Measurements from ENCODE around the gene TMEM161A.
"Not testable (repeated sequence)": the region's sequence is repeated elsewhere in the genome, so short reads cannot be mapped to it uniquely, and the experiment has no call there.

The TMEM161A gene

DNA sequence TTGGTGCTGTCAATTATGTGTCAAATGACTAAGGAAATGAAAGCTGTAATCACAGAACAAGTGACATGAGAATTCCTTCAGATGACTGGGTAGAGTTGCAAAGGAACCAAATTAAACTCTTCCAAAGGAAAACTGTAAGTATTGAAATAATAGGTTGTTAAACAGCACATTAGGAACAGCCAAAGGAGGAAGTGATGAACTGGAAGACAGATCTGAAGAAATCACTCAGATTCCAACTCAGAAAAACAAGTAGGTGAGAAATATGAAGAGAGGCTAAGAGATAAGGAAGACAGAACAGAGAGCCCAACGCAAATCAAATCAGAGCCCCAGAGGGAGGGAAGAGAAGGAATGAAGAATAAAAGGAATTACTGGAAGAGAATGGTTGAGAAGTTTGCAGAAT, 15.4 kb downstream of the TMEM161A start:
- DNase-seq (ENCODE audit: low spot score), result no peak

- no peak for DNase-seq (ENCODE audit: low spot score)
Observed at GRCh38 chr19:19121371-19121770, 16.9 kb downstream of the TMEM161A start.

DNA sequence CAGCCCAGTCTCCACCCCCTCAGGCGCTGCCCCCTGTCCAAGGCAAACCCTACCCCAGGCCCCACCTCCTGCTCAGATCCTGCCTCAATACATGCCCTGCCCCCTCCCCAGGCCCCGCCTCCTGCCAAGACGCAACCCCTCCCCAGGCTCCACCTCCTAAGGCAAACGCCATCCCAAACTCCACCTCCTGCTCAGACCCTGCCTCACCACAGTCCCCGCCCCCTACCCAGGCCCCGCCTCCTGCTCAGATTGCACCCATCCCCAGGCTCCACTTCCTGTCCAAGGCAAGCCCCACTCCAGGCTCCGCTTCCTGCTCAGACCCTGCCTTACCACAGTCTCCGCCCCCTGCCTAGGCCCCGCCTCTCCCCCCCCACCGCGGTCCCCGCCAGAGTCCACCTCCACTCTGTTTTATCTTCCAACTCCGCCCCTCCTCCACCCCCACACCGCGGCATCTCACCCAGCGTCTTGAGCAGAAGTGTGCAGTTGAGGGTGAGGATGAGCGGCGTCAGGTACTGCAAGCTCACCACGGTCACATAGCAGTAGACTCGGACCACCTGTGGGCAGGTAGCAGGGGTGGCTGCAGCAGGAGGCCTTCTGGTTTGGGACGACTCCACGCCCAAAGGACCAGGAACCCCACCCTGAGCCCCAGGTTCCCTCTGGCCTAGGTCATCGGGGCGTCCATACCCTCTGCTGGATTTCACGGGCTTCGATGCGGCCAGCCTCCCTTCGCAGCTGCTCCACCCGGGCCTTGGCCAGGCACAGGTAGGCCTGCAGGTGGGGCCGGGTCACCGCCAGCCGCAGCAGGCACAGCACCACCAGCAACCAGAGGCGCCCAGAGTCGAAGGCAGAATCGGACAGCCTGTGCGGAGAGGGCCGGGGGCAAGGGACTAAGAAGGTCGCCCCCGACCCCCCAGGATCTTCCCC, 17.7 kb downstream of the TMEM161A start:
- peak; percentile 49 for DNase-seq (ENCODE audit: low spot score)

GRCh38 chr19:19119325-19120237, 18.7 kb downstream of the TMEM161A start:
- no peak for DNase-seq (ENCODE audit: low spot score)

- no peak for DNase-seq (ENCODE audit: low spot score)
Observed at GRCh38 chr19:19115954-19116353, 22.3 kb downstream of the TMEM161A start.

DNA sequence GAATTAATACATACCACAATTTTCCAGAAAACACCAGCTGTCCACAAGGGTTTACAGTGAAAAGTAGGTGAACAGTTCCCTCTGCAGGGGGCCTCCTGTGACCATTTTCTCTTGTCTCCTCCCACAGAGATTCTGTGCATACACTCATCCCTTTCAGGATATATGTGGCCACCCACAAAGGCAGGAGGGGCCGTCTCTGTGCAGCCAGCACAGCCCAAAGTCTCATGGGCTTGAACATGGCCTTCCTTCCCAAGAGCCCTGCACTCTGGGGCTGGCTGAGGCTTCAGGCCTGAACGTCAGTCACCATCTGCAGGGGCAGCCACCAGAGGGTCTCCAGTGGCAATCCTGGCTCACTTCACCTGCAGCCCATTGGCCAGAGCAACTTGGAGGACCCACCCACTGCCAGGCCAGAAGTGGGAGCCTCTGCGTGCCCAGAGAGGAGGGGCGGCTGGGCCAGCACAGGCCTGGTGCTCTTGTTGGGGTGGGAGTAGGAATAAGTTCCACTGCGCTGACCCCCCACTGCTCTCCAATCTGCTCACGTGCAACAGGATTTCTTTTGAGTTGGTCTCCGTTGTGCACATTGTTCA, 25.1 kb downstream of the TMEM161A start:
- DNase-seq (ENCODE audit: low spot score), result peak; percentile 77

- no peak for DNase-seq (ENCODE audit: low spot score)
Observed at GRCh38 chr19:19111967-19112580, 26.2 kb downstream of the TMEM161A start.

DNA sequence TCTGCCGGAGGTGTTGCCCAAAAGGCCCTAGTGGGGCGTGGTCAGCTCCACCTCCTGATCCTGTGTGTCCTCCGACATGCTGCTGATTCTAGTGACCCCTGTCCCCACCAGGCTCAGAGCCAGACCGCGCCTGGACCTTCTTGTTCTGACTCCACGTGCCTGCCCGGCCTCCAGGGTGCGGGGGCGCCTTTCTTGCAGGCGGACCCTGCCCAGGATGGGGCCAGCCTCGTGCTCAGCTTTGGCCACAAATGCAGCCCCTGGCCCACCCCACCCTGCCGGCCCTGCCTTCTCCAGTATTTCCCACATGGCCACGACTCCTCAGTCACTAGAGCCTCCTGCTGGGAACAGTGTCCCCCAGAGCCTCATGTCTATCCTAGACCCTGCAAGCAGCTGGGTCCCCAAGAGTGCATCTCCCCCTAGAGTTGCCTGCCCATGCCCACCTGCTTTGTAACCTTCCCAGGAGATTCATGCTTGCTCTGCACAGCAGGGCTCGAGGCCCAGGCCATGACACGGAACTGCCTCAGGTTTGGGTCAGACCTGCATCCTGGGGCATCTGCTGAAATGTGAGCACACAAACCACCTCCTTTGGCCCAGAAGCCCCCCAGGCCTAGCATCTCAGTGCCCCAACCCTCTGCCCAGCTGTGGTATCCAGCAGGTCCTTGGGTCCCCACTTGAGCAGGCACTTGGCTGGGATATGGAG, 27.0 kb downstream of the TMEM161A start:
- DNase-seq (ENCODE audit: low spot score), result no peak

DNA sequence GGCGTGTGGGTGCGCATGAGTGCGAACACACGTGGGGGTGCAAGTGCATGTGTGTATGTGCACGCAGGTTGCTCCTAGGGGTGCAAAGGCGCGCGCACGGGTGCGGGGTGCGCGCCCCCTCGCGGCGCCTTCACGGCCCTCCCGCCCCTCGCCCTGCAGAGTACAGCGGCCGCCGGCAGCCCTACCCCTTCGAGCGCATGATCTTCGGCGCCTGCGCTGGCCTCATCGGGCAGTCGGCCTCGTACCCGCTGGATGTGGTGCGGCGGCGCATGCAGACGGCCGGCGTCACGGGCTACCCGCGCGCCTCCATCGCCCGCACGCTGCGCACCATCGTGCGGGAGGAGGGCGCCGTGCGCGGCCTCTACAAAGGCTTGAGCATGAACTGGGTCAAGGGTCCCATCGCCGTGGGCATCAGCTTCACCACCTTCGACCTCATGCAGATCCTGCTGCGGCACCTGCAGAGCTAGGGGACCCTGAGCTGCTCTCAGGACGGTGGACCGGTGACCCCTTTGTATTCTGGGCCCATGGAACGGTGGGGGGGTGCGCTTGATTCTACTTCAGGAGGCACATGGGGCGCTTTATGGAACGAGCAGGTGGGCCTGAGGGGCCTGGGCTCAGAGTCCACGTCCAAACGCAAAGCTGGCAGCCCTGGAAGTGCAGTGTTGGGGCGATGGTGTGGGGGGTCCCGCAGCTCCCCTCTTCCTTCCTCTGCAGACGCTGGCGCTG, 27.7 kb downstream of the TMEM161A start:
- no peak for DNase-seq (ENCODE audit: low spot score)

DNA sequence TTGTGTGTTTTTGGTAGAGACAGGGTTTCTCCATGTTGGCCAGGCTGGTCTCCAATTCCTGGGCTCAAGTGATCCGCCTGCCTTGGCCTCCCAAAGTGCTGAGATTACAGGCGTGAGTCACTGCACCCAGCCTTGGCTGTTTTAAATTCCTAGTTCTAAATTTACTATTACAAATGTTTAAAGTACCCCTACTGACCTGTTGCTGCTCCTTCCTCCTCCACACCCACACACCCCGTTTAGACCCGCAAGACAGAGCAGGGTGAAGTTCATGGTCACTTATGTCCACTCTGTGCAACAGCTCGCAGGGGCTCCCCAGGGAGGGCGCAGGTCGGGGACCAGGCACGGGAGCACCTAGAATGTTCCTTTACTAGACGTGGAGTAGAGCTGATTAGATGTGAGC, 28.7 kb downstream of the TMEM161A start:
- no peak for DNase-seq (ENCODE audit: low spot score)

DNA sequence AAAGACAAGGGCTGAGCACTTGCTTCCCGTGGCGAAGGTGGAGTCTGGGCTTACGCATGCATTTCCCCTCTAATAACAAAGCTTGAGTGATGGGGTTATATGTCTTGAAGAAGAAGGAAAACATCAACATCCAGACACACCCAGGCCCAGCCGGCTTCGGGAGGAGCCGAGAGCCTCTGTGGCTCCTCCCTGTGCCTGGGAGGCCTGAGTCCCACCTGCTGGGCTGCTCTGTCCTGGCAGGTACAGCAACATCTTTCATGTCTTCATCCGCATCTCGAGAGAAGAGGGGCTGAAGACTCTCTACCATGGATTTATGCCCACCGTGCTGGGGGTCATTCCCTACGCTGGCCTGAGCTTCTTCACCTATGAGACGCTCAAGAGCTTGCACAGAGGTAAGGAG, 30.6 kb downstream of the TMEM161A start:
- DNase-seq (ENCODE audit: low spot score), result no peak

DNA sequence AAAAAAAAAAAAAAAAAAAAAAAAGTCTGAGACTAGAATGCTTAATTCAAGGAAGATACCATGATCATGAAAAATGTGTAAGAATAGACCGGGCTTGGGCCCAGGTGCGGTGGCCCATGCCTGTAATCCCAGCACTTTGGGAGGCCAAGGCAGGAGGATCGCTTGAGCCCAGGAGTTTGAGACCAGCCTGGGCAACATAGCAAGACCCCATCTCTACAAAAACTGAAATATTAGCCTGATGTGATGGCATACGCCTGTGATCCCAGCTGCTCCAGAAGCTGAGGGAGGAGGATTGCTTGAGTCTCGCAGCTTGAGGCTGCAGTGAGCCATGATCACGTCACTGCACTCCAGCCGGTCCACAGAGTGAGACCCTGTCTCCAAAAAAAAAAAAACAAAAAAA, 31.3 kb downstream of the TMEM161A start:
- not testable (repeated sequence) for DNase-seq (ENCODE audit: low spot score)

GRCh38 chr19:19106056-19106551, 32.2 kb downstream of the TMEM161A start:
- DNase-seq (ENCODE audit: low spot score), result no peak

DNA sequence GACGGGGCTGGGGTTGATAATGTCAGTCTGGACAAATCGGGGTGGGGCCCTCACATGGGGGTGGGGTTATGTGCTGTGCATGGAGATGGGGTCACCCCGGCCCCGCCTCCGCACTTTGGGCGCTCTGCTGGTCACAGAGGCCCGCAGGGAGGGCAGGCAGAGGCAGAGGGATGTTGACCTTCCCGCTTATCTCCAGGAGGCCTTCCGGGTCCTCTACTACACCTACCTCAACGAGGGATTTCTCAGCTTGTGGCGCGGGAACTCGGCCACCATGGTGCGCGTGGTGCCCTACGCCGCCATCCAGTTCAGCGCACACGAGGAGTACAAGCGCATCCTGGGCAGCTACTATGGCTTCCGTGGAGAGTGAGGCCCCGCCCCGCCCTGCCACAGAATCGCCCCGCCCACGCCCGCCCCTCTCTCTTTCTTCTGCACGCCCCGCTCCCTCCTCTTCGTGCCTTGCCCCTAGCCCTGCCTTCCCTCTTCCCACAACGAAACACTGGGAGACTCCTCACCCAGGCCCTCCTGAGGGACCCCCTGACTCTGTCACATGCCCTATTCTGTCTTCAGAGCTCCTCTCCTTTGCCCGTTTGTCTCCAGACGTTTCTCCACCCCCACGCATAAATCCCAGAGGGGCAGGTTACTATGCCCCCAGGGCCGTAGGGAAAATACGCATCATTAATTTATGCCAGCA, 32.8 kb downstream of the TMEM161A start:
- DNase-seq (ENCODE audit: low spot score), result no peak

DNA sequence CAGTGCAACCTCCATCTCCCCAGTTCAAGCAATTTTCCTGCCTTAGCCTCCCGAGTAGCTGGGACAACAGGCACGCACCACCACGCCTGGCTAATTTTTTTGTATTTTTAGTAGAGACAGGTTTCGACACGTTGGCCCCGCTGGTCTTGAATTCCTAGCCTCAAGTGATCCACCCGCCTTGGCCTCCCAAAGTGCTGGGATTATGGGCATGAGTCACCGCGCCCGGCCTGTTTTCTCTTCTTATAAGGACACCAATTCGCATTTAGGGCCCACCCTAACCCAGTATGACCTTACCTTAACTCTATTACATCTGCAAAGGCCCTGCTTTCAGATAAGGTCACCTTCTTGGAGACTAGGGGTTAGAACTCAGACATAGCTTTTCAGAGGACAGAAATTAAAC, 35.1 kb downstream of the TMEM161A start:
- no peak for DNase-seq (ENCODE audit: low spot score)

- not testable (repeated sequence) for DNase-seq (ENCODE audit: low spot score)
Observed at GRCh38 chr19:19102566-19102965, 35.7 kb downstream of the TMEM161A start.

DNA sequence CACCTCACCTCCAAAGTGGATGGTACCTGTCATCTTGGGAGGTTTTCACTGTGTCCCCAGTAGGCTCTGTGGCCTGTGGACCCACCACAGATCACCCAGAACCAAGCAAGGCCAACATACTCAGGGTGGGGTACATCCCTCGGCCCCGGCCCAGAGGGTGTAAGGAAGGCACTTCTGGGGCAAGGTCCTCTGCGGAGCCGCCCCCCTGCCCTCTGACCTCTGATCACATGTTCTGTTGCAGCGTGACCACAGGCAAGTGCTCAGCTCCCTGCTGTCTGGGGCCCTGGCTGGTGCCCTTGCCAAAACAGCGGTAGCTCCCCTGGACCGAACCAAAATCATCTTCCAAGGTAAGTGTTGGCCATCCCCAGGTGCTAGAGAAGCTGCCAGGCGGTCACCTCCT, 36.7 kb downstream of the TMEM161A start:
- no peak for DNase-seq (ENCODE audit: low spot score)

DNA sequence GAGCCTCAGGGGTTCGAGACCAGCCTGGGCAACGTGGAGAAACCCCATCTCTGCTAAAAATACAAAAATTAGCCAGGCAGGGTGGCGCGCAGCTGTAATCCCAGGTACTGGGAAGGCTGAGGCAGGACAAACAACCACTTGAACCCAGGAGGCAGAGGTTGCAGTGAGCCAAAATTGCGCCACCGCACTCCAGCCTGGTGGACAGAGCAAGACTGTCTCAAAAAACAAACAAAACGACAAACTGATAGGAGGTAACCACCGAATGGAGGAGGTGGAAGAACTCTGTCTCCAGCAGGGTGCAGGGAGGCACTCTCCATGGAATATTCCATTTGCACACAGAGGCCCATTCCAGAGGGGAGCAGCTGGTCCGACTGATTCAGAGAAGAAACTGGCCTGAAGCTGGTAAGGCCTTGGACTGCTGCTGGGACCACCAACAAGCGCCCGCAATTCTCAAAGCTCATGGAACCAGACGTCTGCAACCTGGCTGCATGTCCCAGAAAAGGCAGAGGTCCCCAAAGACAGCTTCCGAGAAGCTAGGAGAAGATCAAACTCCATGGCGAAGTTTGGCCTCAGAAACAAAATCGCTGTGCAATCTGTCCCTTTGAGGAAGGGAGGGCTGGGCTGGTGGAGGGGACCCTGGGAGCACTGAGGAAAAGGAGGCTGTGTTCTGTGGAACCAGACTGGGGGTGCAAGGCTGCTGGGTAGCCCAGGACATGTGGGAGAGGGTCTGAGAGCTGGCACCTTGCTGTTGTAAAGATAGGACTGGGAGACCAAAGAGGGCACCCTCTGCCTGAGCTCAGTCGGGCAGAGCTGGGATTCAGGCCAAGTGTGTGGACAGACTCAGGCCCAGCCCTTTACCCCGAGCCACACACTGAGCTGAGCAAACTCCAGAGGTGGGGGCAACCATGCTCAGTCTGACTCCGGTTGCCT, 39.3 kb downstream of the TMEM161A start:
- DNase-seq (ENCODE audit: low spot score), result no peak
